ENCODE data around the gene PRAC2.

DNA sequence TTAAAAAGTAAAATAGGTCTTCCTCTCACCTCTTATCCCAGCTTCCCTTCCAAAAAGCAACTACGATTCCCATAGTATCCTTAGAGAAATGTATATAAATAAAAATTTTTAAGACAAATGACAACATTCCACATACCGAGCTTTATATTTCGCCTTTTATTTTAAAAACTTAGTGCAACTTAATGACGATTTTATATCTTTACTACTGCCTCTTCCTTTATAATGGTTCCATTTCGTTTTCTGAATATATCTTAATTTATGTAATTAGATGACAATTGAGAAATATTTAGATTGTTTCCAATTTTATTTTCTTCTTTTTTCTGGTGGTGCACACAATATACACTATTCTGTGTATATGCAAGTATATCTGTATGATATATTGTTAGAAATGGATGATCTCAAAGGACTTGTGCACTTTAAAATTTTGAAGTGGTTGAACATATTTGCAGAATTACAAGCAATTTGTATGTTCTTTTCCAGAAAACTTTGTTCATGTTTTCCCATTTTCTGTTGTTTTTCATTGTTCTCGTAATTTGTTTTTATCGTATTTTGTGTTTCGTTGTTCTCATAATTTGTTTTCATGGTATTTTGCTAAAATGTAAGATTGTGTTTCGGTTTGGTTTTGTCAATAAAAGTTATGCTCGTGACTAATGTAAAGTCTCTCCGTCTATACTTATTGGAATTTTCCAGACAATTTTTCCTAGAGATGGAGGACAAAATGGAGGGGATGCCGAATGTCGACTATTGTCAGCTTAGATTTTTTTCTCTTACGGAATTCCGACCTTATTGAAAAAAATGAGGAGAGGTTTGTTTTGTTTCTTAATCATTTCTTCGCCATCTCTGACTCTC is 26.0 kb downstream of the PRAC2 start:
- TF ChIP-seq CREB1 (IDR thresholded peaks at IDR 0.05), result no peak
- TF ChIP-seq YY1 (IDR thresholded peaks at IDR 0.05; ENCODE audit: low read depth, low read length), result no peak
- TF ChIP-seq EZH2 (IDR thresholded peaks at IDR 0.05; ENCODE audit: low read depth, low read length, severe bottlenecking), result no peak
- TF ChIP-seq, protein P1, sequence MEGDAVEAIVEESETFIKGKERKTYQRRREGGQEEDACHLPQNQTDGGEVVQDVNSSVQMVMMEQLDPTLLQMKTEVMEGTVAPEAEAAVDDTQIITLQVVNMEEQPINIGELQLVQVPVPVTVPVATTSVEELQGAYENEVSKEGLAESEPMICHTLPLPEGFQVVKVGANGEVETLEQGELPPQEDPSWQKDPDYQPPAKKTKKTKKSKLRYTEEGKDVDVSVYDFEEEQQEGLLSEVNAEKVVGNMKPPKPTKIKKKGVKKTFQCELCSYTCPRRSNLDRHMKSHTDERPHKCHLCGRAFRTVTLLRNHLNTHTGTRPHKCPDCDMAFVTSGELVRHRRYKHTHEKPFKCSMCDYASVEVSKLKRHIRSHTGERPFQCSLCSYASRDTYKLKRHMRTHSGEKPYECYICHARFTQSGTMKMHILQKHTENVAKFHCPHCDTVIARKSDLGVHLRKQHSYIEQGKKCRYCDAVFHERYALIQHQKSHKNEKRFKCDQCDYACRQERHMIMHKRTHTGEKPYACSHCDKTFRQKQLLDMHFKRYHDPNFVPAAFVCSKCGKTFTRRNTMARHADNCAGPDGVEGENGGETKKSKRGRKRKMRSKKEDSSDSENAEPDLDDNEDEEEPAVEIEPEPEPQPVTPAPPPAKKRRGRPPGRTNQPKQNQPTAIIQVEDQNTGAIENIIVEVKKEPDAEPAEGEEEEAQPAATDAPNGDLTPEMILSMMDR (IDR thresholded peaks at IDR 0.05; ENCODE audit: control extremely low read depth in 1 of 3, insufficient read depth in 1 of 3, low read depth in 1 of 3, low read length in 3 of 3), result no peak
- TF ChIP-seq TAF1 (IDR thresholded peaks at IDR 0.05; ENCODE audit: low read depth, low read length), result no peak
- TF ChIP-seq BRCA1 (IDR thresholded peaks at IDR 0.05; ENCODE audit: low read depth, low read length), result no peak
- no peak for TF ChIP-seq FOSL1 (IDR thresholded peaks at IDR 0.05; ENCODE audit: insufficient read depth, low read depth, low read length)
- TF ChIP-seq KDM5A (IDR thresholded peaks at IDR 0.05; ENCODE audit: low read length), result no peak
- TF ChIP-seq POLR2AphosphoS5 (IDR thresholded peaks at IDR 0.05; ENCODE audit: low read depth, low read length), result no peak
- TF ChIP-seq POLR2A (IDR thresholded peaks at IDR 0.05; ENCODE audit: control extremely low read depth in 1 of 2, low read depth in 2 of 2, low read length in 2 of 2), result no peak
- TF ChIP-seq EP300 (IDR thresholded peaks at IDR 0.05; ENCODE audit: borderline replicate concordance in 1 of 2, low read depth in 2 of 2, low read length in 2 of 2), result no peak
- TF ChIP-seq RNF2 (IDR thresholded peaks at IDR 0.05; ENCODE audit: borderline replicate concordance, low read depth, low read length, missing control alignments, poor library complexity, severe bottlenecking), result no peak
- TF ChIP-seq, protein P2, sequence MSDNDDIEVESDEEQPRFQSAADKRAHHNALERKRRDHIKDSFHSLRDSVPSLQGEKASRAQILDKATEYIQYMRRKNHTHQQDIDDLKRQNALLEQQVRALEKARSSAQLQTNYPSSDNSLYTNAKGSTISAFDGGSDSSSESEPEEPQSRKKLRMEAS (IDR thresholded peaks at IDR 0.05), result no peak
- no peak for TF ChIP-seq SP1 (IDR thresholded peaks at IDR 0.05; ENCODE audit: low read depth, low read length)

Data from H1 (cell line).